IMR-90 (cell line): ENCODE data around the gene MEGF6. TPM values are rescaled to one million over a fixed set of nuclear protein-coding genes. Genes with fewer than 3 reads are reported as not detected.

Experiments used
- ATAC-seq: fragments of 200-7000 bp; cut with Tn5 transposase; 2 replicates; pipeline ENCODE4 v1.9.1; 2020; ENCODE audit warnings: low read depth, mild to moderate bottlenecking, moderate library complexity
- BruUV-seq: library from RNA; stranded (reverse); fragments of 400-500 nt; replicated peaks from 2 replicates; lab custom pipeline; 2021; lab: Mats Ljungman, UMichigan
- CTCF ChIA-PET: fragments of 300-600 bp; formaldehyde crosslinking; extraction: SDS; loops from one replicate; lab custom pipeline; 2021; ENCODE audit warnings: antibody characterized with exemption; lab: Yijun Ruan, JAX
- POLR2A ChIA-PET: fragments of 300-600 bp; sonication (Branson Sonifier 250); formaldehyde crosslinking; loops from one replicate; lab custom pipeline; 2022; ENCODE audit warnings: antibody characterized with exemption; ENCODE audit not compliant: unreplicated experiment; lab: Charles Lee
- DNase-seq: peaks from one replicate; pipeline ENCODE4 v3.0.0; 2013
- H2AFZ ChIP-seq: replicated peaks from 2 replicates; pipeline ENCODE3; 2013; ENCODE audit warnings: low read length, mild to moderate bottlenecking; ENCODE audit not compliant: poor library complexity
- H2AK5ac ChIP-seq: 2 replicates; pipeline ENCODE4 v1.6.1; 2013; ENCODE audit warnings: low read depth, low read length, inconsistent platforms
- H2AK9ac ChIP-seq: replicated peaks from 2 replicates; pipeline ENCODE3; 2013; ENCODE audit warnings: mild to moderate bottlenecking, low read depth, low read length, moderate library complexity; ENCODE audit not compliant: poor library complexity
- H2BK120ac ChIP-seq: 2 replicates; pipeline ENCODE4 v1.6.1; 2013; ENCODE audit warnings: low read depth, low read length, inconsistent platforms
- H2BK15ac ChIP-seq: 3 replicates; pipeline ENCODE4 v1.6.1; 2013; ENCODE audit warnings: low read depth, low read length, inconsistent platforms
- H2BK20ac ChIP-seq: 2 replicates; pipeline ENCODE4 v1.6.1; 2013; ENCODE audit warnings: low read depth, mild to moderate bottlenecking, inconsistent platforms, low read length, moderate library complexity
- H2BK5ac ChIP-seq: 2 replicates; pipeline ENCODE4 v1.6.1; 2013; ENCODE audit warnings: mild to moderate bottlenecking, low read depth, low read length, inconsistent platforms; ENCODE audit not compliant: poor library complexity, severe bottlenecking
- H3K14ac ChIP-seq: replicated peaks from 2 replicates; pipeline ENCODE4 v1.6.1; 2013; ENCODE audit warnings: low read depth, low read length, inconsistent platforms
- H3K18ac ChIP-seq: 2 replicates; pipeline ENCODE4 v1.6.1; 2013; ENCODE audit warnings: low read depth, low read length, control low read depth
- H3K23ac ChIP-seq: 2 replicates; pipeline ENCODE4 v1.6.1; 2013; ENCODE audit warnings: low read depth, low read length, inconsistent platforms
- H3K27ac ChIP-seq: 2 replicates; pipeline ENCODE4 v1.5.1; 2013; ENCODE audit warnings: mild to moderate bottlenecking, control low read depth, low read length; ENCODE audit not compliant: insufficient read depth
- H3K27me3 ChIP-seq: 2 replicates; pipeline ENCODE4 v1.6.1; 2013; ENCODE audit warnings: low read length; ENCODE audit not compliant: control insufficient read depth, insufficient read depth
- H3K36me3 ChIP-seq: 2 replicates; pipeline ENCODE4 v1.6.1; 2013; ENCODE audit warnings: low read length, mixed read lengths; ENCODE audit not compliant: control insufficient read depth, insufficient read depth
- H3K4ac ChIP-seq: 2 replicates; pipeline ENCODE4 v1.6.1; 2013; ENCODE audit warnings: low read depth, low read length, inconsistent platforms
- H3K4me1 ChIP-seq: 2 replicates; pipeline ENCODE4 v1.6.1; 2013; ENCODE audit warnings: low read length, mixed read lengths; ENCODE audit not compliant: control insufficient read depth, insufficient read depth
- H3K4me2 ChIP-seq: 2 replicates; pipeline ENCODE4 v1.6.1; 2013; ENCODE audit warnings: low read depth, mild to moderate bottlenecking, control low read depth, low read length, moderate library complexity
- H3K4me3 ChIP-seq: 2 replicates; pipeline ENCODE4 v1.5.1; 2013; ENCODE audit warnings: low read depth, mild to moderate bottlenecking, control low read depth, low read length, moderate library complexity; ENCODE audit not compliant: insufficient read depth
- H3K56ac ChIP-seq: 2 replicates; pipeline ENCODE4 v1.6.1; 2013; ENCODE audit warnings: low read length, inconsistent platforms; ENCODE audit not compliant: insufficient read depth; ENCODE audit errors: extremely low read depth
- H3K79me1 ChIP-seq, 2 experiments: 2 replicates each; pipeline ENCODE4 v1.6.1; 2013; ENCODE audit warnings: low read length in 2 of 2, inconsistent platforms in 1 of 2, low read depth in 1 of 2
- H3K9ac ChIP-seq: 2 replicates; pipeline ENCODE4 v1.6.1; 2013; ENCODE audit warnings: low read depth, low read length, control low read depth
- H3K9me1 ChIP-seq: 2 replicates; pipeline ENCODE4 v1.6.1; 2013; ENCODE audit warnings: low read length, inconsistent platforms; ENCODE audit not compliant: insufficient read depth
- H3K9me3 ChIP-seq: 2 replicates; pipeline ENCODE4 v1.6.1; 2013; ENCODE audit warnings: low read length; ENCODE audit not compliant: control insufficient read depth, insufficient read depth
- H4K20me1 ChIP-seq: 2 replicates; pipeline ENCODE4 v1.6.1; 2013; ENCODE audit warnings: low read length, inconsistent platforms; ENCODE audit not compliant: insufficient read depth
- H4K5ac ChIP-seq: 2 replicates; pipeline ENCODE4 v1.6.1; 2013; ENCODE audit warnings: mild to moderate bottlenecking, low read depth, low read length, control low read depth
- H4K8ac ChIP-seq, 2 experiments: 2 replicates each; pipeline ENCODE4 v1.6.1; 2013; ENCODE audit warnings: low read depth in 2 of 2, low read length in 2 of 2, control low read depth in 1 of 2, inconsistent platforms in 1 of 2
- H4K91ac ChIP-seq: 2 replicates; pipeline ENCODE4 v1.6.1; 2013; ENCODE audit warnings: low read depth, low read length, inconsistent platforms; ENCODE audit not compliant: insufficient read depth
- BHLHE40 ChIP-seq: fragments of 150-350 bp; IDR thresholded peaks from 2 replicates; pipeline ENCODE4 v1.6.1; 2016; ENCODE audit warnings: mild to moderate bottlenecking, low read depth, low read length
- CEBPB ChIP-seq: IDR thresholded peaks from 2 replicates; pipeline ENCODE4 v1.6.1; 2012; ENCODE audit warnings: low read depth, low read length, improper control_type of control experiment
- CHD1 ChIP-seq: IDR thresholded peaks from 2 replicates; pipeline ENCODE4 v1.6.1; 2012; ENCODE audit warnings: low read depth, low read length, improper control_type of control experiment
- MAZ ChIP-seq: IDR thresholded peaks from 2 replicates; pipeline ENCODE4 v1.6.1; 2012; ENCODE audit warnings: low read depth, mild to moderate bottlenecking, low read length, improper control_type of control experiment, moderate library complexity, borderline replicate concordance
- NFE2L2 ChIP-seq: fragments of 150-350 bp; IDR thresholded peaks from 2 replicates; pipeline ENCODE4 v1.6.1; 2016; ENCODE audit warnings: low read depth, mild to moderate bottlenecking, low read length
- POLR2A ChIP-seq: IDR thresholded peaks from 2 replicates; pipeline ENCODE4 v1.6.1; 2012; ENCODE audit warnings: mild to moderate bottlenecking, low read depth, low read length
- WGBS, 2 experiments: methylation state at CpG; one replicate each; pipeline versions ENCODE4 v1.1.5 to v1.1.7; 2013; ENCODE audit warnings: missing lambda C conversion rate in 2 of 2; ENCODE audit not compliant: insufficient read length in 1 of 2; ENCODE audit errors: extremely low coverage in 2 of 2; 5-methylcytosine and 5-hydroxymethylcytosine counted together
- dilution Hi-C: fragments of 300-500 bp; cut with HindIII; formaldehyde crosslinking; loops from one replicate; pipeline ENCODE4 v1.14.3; 2018; ENCODE audit warnings: low sequenced_read_pairs; ENCODE audit not compliant: unreplicated experiment
- in situ Hi-C: fragments of 300-500 bp; cut with MboI; formaldehyde crosslinking; loops from 3 replicates; pipeline ENCODE4 v1.14.3; 2019; ENCODE audit warnings: low sequenced_read_pairs, inconsistent platforms, mixed read lengths
- intact Hi-C: fragments of 100-400 bp; cut with micrococcal nuclease; formaldehyde crosslinking; loops from 2 replicates; pipeline ENCODE4 v1.10.0; 2022
- polyA plus RNA-seq, 3 experiments: library from polyadenylated mRNA; depleted of rRNA; stranded (reverse); fragments of >200 nt; gene quantifications; 2 replicates each; pipeline ENCODE4 v1.2.3, GENCODE V29; 2012; ENCODE audit warnings: low replicate concordance in 1 of 3
- total RNA-seq: library from RNA; depleted of rRNA; stranded (reverse); fragments of >200 nt; gene quantifications from 2 replicates; pipeline ENCODE4 v1.2.3, GENCODE V29; 2012
- TF ChIP-seq, protein P1 (sequence below): fragments of 150-350 bp; IDR thresholded peaks from 2 replicates; pipeline ENCODE4 v1.6.1; 2017; ENCODE audit warnings: mild to moderate bottlenecking, antibody characterized with exemption, low read length, low read depth
- TF ChIP-seq, protein P2 (sequence below): conservative IDR thresholded peaks from 2 replicates; pipeline ENCODE4 v1.5.1; 2012; ENCODE audit warnings: mild to moderate bottlenecking, low read depth, low read length, improper control_type of control experiment

Gene MEGF6
- total and polyA plus RNA-seq, 2 of the 4 experiments (the other 2 are of a cell fraction) = 0.72 to 4.1 TPM

DNA sequence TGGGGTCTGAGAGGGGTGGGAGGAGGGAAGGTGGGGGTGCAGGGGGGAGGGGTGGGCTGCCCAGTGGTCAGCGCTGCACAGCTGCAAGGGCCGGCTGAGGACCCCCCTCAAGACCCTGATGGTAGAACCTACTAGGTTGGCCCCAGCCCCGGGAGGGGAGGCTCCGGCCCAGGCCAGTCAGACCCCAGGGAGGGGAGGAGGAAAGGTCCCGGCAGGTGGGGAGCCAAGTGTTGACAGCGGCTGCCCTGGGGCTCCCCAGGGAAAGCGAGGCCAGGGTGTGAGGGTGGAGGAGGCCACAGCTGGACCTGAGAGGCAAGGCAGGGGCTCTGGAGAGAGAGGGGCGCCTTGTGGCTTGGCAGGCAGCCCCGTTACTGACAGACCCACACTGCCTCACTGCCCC is 31.1 kb downstream of the MEGF6 start:
- dilution Hi-C loops = no loop called here
- TF ChIP-seq, protein P1, sequence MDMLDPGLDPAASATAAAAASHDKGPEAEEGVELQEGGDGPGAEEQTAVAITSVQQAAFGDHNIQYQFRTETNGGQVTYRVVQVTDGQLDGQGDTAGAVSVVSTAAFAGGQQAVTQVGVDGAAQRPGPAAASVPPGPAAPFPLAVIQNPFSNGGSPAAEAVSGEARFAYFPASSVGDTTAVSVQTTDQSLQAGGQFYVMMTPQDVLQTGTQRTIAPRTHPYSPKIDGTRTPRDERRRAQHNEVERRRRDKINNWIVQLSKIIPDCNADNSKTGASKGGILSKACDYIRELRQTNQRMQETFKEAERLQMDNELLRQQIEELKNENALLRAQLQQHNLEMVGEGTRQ = no peak
- TF ChIP-seq BHLHE40 = no peak
- TF ChIP-seq, protein P2, sequence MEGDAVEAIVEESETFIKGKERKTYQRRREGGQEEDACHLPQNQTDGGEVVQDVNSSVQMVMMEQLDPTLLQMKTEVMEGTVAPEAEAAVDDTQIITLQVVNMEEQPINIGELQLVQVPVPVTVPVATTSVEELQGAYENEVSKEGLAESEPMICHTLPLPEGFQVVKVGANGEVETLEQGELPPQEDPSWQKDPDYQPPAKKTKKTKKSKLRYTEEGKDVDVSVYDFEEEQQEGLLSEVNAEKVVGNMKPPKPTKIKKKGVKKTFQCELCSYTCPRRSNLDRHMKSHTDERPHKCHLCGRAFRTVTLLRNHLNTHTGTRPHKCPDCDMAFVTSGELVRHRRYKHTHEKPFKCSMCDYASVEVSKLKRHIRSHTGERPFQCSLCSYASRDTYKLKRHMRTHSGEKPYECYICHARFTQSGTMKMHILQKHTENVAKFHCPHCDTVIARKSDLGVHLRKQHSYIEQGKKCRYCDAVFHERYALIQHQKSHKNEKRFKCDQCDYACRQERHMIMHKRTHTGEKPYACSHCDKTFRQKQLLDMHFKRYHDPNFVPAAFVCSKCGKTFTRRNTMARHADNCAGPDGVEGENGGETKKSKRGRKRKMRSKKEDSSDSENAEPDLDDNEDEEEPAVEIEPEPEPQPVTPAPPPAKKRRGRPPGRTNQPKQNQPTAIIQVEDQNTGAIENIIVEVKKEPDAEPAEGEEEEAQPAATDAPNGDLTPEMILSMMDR = no peak
- no peak for TF ChIP-seq NFE2L2
- no peak for TF ChIP-seq MAZ
- no peak for TF ChIP-seq CEBPB
- TF ChIP-seq POLR2A = no peak
- TF ChIP-seq CHD1 = no peak
- peaks cover 2% of the 10 kb centered on the region for H3K9me3 ChIP-seq
- ChIA-PET CTCF (no interaction called here), POLR2A (no interaction called here)
- no peak overlapping the region for H2AK5ac ChIP-seq
- no peak overlapping the region for H3K4ac ChIP-seq
- H2BK120ac ChIP-seq = no peak overlapping the region
- no peak overlapping the region for H2BK5ac ChIP-seq
- no peak for DNase-seq
- peaks cover 2% of the 10 kb centered on the region; the same call in 1 of the 2 replicates for H3K27me3 ChIP-seq
- peaks cover 2% of the 10 kb centered on the region; the same call in 1 of the 2 replicates for H3K4me1 ChIP-seq
- H4K91ac ChIP-seq = no peak overlapping the region
- no peak overlapping the region for H3K4me3 ChIP-seq
- WGBS, 2 experiments = 81% methylated on average over 2 of the region's 9 CpGs; no CpG with 5 or more reads in 1 of the 2 experiments
- no peak overlapping the region for H2BK15ac ChIP-seq
- no peak overlapping the region for H3K23ac ChIP-seq
- H2AFZ ChIP-seq = no peak overlapping the region
- H2BK20ac ChIP-seq = no peak overlapping the region
- no peak overlapping the region for H2AK9ac ChIP-seq
- H3K36me3 ChIP-seq = no peaks in the 10 kb centered on the region
- no TSS peak for BruUV-seq
- no peak for ATAC-seq
- H3K9me1 ChIP-seq = no peaks in the 10 kb centered on the region
- no peak overlapping the region for H3K14ac ChIP-seq
- H4K5ac ChIP-seq = no peak overlapping the region
- no peak overlapping the region for H3K56ac ChIP-seq
- H4K8ac ChIP-seq = no peak overlapping the region
- no peaks in the 10 kb centered on the region for H4K20me1 ChIP-seq
- H3K27ac ChIP-seq = no peak overlapping the region
- intact Hi-C loops = no loop called here
- H3K4me2 ChIP-seq = no peak overlapping the region
- no peaks in the 10 kb centered on the region for H3K79me1 ChIP-seq
- no peak overlapping the region for H3K18ac ChIP-seq
- in situ Hi-C loops = no loop called here
- no peak overlapping the region for H3K9ac ChIP-seq
